Vagina (tissue), 2 donors: ENCODE results near the gene NRGN. TPM values are rescaled to one million over a fixed set of nuclear protein-coding genes. Genes with fewer than 3 reads are reported as not detected.

ENCODE experiments used
- DNase-seq, 2 donors: peaks; one replicate each; pipeline ENCODE4 v3.0.0-alpha.2; 2017; ENCODE audit errors: extremely low spot score in 2 of 2
- H3K27ac ChIP-seq: fragments of 200-600 bp; sonication (generic); one replicate; pipeline ENCODE4 v1.5.1; 2019
- H3K27me3 ChIP-seq: fragments of 200-600 bp; sonication (generic); one replicate; pipeline ENCODE4 v1.5.1; 2019
- H3K36me3 ChIP-seq, 2 donors: fragments of 200-600 bp; sonication (generic); one replicate each; pipeline ENCODE4 v1.5.1; 2017 to 2019
- H3K4me1 ChIP-seq: fragments of 200-600 bp; sonication (generic); one replicate; pipeline ENCODE4 v1.5.1; 2019
- H3K4me3 ChIP-seq, 2 donors: fragments of 200-600 bp; sonication (generic); 1 replicate in 1 of 2; 2 replicates in 1 of 2; pipeline ENCODE4 v1.5.1; 2016 to 2019
- H3K9me3 ChIP-seq: fragments of 200-600 bp; sonication (generic); one replicate; pipeline ENCODE4 v1.5.1; 2019
- POLR2A ChIP-seq, 2 donors: fragments of 450-650 bp; IDR thresholded peaks; one replicate each; pipeline ENCODE4 v1.6.1; 2017; ENCODE audit warnings: antibody characterized with exemption in 2 of 2, mild to moderate bottlenecking in 2 of 2, moderate library complexity in 2 of 2
- POLR2AphosphoS5 ChIP-seq, 2 donors: sonication (generic); formaldehyde crosslinking; IDR thresholded peaks; one replicate each; pipeline ENCODE4 v1.9.0; 2017; ENCODE audit warnings: antibody characterized with exemption in 2 of 2, mild to moderate bottlenecking in 2 of 2, low read depth in 1 of 2; ENCODE audit not compliant: insufficient read depth in 1 of 2
- intact Hi-C: fragments of 100-400 bp; cut with DNase I; formaldehyde crosslinking; loops from one replicate; pipeline ENCODE4 v1.15.1; 2023
- total RNA-seq: library from RNA; depleted of rRNA; stranded (reverse); fragments of >200 nt; gene quantifications from one replicate; pipeline ENCODE4 v1.2.3, GENCODE V29; 2016
- TF ChIP-seq, protein P1 (sequence below), 3 experiments: fragments of 450-650 bp in 2 of 3; fragments of 200-600 bp in 1 of 3; sonication (generic) in 1 of 3; IDR thresholded peaks; one replicate each; pipeline ENCODE4 v1.5.1; 2017 to 2019; ENCODE audit warnings: antibody characterized with exemption in 3 of 3, mild to moderate bottlenecking in 2 of 3, moderate library complexity in 2 of 3

The NRGN gene
- total RNA-seq, 1 donor from 2014 or later = 0.98 TPM

DNA sequence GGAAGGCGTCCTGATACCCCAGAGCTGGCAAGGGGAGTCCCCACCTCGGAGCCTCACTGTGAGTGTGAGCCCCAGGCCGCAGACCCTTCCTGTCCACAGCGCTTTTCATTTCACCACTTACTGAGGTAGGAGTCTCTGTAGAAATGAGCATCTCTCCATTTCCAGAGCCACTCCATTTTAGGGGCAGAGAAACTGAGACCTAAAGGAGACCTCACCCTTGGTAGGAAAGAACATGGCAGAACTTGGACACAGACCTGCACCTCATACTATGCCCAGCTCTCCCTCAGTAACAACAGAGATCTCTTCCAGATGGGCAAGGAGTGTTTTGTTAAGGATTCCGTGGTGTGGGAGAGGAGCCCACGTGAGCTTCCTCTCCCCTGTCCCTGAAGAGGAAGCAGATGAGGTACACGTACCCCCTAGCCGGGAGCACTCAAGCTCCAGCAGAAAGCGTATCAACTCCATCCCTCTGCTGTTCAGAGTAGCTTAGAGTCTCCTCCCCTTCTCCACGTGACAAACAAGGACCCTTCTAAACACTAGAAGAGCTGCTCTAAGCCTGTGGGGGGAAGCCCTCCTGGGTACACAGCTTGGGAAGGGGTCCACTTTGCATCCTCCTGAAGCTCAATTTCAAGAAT is 12.8 kb downstream of the NRGN start:
- Histone ChIP-seq H3K4me1 (peaks cover 5% of the 10 kb centered on the region), H3K4me3 (no peak overlapping the region), H3K27ac (no peak overlapping the region), H3K9me3 (no peaks in the 10 kb centered on the region), H3K36me3 (no peaks in the 10 kb centered on the region), H3K27me3 (no peaks in the 10 kb centered on the region)
- intact Hi-C loops = no loop called here
- no peak for DNase-seq
- TF ChIP-seq POLR2A (IDR thresholded peaks at IDR 0.05) (no peak), POLR2AphosphoS5 (IDR thresholded peaks at IDR 0.05; ENCODE audit: insufficient read depth in 1 of 2, low read depth in 1 of 2) (no peak)
- TF ChIP-seq, protein P1, sequence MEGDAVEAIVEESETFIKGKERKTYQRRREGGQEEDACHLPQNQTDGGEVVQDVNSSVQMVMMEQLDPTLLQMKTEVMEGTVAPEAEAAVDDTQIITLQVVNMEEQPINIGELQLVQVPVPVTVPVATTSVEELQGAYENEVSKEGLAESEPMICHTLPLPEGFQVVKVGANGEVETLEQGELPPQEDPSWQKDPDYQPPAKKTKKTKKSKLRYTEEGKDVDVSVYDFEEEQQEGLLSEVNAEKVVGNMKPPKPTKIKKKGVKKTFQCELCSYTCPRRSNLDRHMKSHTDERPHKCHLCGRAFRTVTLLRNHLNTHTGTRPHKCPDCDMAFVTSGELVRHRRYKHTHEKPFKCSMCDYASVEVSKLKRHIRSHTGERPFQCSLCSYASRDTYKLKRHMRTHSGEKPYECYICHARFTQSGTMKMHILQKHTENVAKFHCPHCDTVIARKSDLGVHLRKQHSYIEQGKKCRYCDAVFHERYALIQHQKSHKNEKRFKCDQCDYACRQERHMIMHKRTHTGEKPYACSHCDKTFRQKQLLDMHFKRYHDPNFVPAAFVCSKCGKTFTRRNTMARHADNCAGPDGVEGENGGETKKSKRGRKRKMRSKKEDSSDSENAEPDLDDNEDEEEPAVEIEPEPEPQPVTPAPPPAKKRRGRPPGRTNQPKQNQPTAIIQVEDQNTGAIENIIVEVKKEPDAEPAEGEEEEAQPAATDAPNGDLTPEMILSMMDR (IDR thresholded peaks at IDR 0.05) = no peak

DNA sequence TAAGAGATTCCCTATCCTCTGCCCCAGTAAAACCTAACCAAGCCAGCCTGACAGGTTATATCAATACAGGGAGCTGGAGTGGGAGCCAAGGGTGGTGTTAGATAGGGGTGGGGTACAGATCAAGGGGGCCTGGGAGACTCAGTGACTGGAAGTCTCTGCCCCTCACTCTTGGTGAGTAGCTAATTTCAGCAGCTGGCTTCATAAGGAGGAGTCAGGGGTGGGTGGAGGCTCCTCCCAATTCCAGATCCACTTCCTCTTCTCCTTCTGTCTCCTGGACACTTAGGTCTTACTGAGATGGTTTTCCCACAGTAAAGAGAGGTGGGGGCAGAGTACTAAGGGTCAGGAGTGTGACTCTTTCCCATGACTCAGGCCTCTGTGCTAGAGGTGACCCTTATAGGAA is 13.5 kb downstream of the NRGN start:
- Histone ChIP-seq H3K4me1 (peaks cover 12% of the 10 kb centered on the region), H3K27me3 (no peaks in the 10 kb centered on the region), H3K36me3 (no peaks in the 10 kb centered on the region), H3K4me3 (no peak overlapping the region), H3K27ac (no peak overlapping the region), H3K9me3 (no peaks in the 10 kb centered on the region)
- TF ChIP-seq, protein P1 (IDR thresholded peaks at IDR 0.05) = no peak
- TF ChIP-seq POLR2A (IDR thresholded peaks at IDR 0.05) (no peak), POLR2AphosphoS5 (IDR thresholded peaks at IDR 0.05; ENCODE audit: insufficient read depth in 1 of 2, low read depth in 1 of 2) (no peak)
- DNase-seq = no peak
- intact Hi-C loops = no loop called here

DNA sequence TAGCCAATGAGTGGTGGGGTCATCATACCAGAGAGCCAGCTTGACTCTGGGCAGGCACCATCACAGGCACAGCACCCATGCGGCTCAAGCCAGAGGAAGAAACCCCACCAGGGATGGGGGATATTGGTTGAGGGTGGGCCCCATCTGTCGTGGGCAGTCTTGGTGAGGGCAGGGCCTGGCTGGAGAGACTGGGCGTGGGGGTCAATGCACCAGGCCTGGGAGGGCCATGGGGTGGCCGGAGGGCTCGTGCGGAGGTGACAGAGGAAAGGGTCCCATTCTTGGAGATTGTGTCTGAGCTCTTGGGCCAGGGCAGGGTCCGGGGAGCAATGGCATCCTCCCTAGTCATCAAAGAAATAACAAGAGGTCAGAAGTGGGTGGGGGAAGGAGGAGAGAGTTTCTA is 13.9 kb downstream of the NRGN start:
- Histone ChIP-seq H3K27ac (no peak overlapping the region), H3K27me3 (no peaks in the 10 kb centered on the region), H3K4me3 (no peak overlapping the region), H3K9me3 (no peaks in the 10 kb centered on the region), H3K4me1 (peaks cover 16% of the 10 kb centered on the region), H3K36me3 (no peaks in the 10 kb centered on the region)
- no peak for DNase-seq
- intact Hi-C loops = no loop called here
- TF ChIP-seq, protein P1 (IDR thresholded peaks at IDR 0.05) = no peak
- no peak for TF ChIP-seq POLR2A (IDR thresholded peaks at IDR 0.05)

DNA sequence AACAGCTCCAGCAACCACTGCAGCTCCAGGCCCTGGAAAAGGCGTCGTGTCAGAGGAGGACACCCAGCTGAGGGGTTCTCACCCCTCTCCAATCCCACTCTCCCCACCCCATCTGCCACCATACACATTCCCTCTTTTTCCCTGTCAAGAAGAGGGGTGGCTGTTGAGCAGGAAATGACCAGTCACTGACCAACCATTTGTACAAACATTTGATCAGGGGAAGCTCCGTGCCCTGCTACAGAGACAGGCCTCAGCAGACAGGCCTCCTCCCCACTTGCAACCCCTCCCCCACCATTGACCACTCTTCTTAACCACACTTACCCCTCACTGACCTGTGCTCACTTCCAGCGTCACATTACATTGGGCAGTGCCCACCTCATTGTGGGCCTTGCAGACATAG is 14.6 kb downstream of the NRGN start:
- H3K36me3 ChIP-seq = no peaks in the 10 kb centered on the region
- no peak for DNase-seq
- H3K4me3 ChIP-seq = no peak overlapping the region
- no peaks in the 10 kb centered on the region for H3K9me3 ChIP-seq
- H3K27me3 ChIP-seq = peaks cover 3% of the 10 kb centered on the region
- intact Hi-C loops = no loop called here
- peaks cover 23% of the 10 kb centered on the region for H3K4me1 ChIP-seq
- H3K27ac ChIP-seq = no peak overlapping the region
- no peak for TF ChIP-seq POLR2A (IDR thresholded peaks at IDR 0.05)
- TF ChIP-seq POLR2AphosphoS5 (IDR thresholded peaks at IDR 0.05; ENCODE audit: insufficient read depth in 1 of 2, low read depth in 1 of 2) = no peak
- TF ChIP-seq, protein P1 (IDR thresholded peaks at IDR 0.05) = no peak

DNA sequence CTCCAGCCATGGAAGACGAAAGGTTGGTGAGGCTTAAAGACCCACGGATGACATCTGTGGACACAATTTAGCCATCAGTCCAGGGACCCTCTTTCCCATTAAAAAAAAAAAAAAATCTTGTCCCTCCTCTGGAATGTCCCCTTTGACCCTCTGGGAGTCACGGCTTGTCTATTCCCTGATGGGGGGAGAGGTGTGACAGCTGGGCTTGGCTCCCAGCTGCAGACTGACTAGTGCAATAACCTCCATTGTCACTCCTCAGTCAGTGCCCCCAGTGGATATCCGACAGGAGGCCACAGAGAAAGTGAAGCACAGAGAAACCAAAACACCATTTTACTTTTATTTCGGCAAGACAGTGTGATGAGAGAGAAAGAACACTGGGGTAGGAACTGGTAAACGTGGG is 15.0 kb downstream of the NRGN start:
- peaks cover 27% of the 10 kb centered on the region for H3K4me1 ChIP-seq
- TF ChIP-seq, protein P1 (IDR thresholded peaks at IDR 0.05) = no peak
- TF ChIP-seq POLR2AphosphoS5 (IDR thresholded peaks at IDR 0.05; ENCODE audit: insufficient read depth in 1 of 2, low read depth in 1 of 2) = no peak
- TF ChIP-seq POLR2A (IDR thresholded peaks at IDR 0.05) = no peak
- H3K36me3 ChIP-seq = no peaks in the 10 kb centered on the region
- intact Hi-C loops = loop anchor here (5.0 kb wide), 1 partner anchor 83 kb away; no protein-coding TSS in a partner anchor
- no peak for DNase-seq
- H3K4me3 ChIP-seq = no peak overlapping the region
- H3K27ac ChIP-seq = no peak overlapping the region
- H3K9me3 ChIP-seq = no peaks in the 10 kb centered on the region
- peaks cover 6% of the 10 kb centered on the region for H3K27me3 ChIP-seq
